MCF 10A (cell line): ENCODE results near the gene RRBP1. TPM values are rescaled to one million over a fixed set of nuclear protein-coding genes. Genes with fewer than 3 reads are reported as not detected.
A peak's percentile ranks its signal among the peaks of the same experiment; 100 is the strongest.

ENCODE experiments used
- BruUV-seq: library from RNA; stranded (reverse); fragments of 400-500 nt; replicated peaks from 2 replicates; lab custom pipeline; 2021; lab: Mats Ljungman, UMichigan
- CTCF ChIA-PET: fragments of 300-600 bp; sonication (Branson Sonifier 250); formaldehyde crosslinking; extraction: SDS; loops from one replicate; lab custom pipeline; 2021; ENCODE audit warnings: antibody characterized with exemption, inconsistent platforms; lab: Yijun Ruan, JAX
- POLR2A ChIA-PET: fragments of 300-600, 350-650 bp; sonication (Branson Sonifier 250); formaldehyde crosslinking; extraction: SDS; loops from one replicate; lab custom pipeline; 2020; ENCODE audit warnings: antibody characterized with exemption, inconsistent platforms; lab: Yijun Ruan, JAX
- DNase-seq: peaks from one replicate; pipeline ENCODE4 v3.0.0-alpha.2; 2018; ENCODE audit not compliant: unreplicated experiment
- H3K27ac Mint-ChIP-seq: one replicate; pipeline ENCODE4 v1.8.0; 2022; ENCODE audit warnings: mild to moderate bottlenecking, low read depth, mixed read lengths; ENCODE audit not compliant: unreplicated experiment
- H3K27me3 Mint-ChIP-seq: one replicate; pipeline ENCODE4 v1.8.0; 2022; ENCODE audit warnings: mixed read lengths; ENCODE audit not compliant: insufficient read depth, unreplicated experiment
- H3K36me3 Mint-ChIP-seq: one replicate; pipeline ENCODE4 v1.8.0; 2022; ENCODE audit warnings: mild to moderate bottlenecking, moderate library complexity, mixed read lengths; ENCODE audit not compliant: insufficient read depth, unreplicated experiment
- H3K4me1 Mint-ChIP-seq: one replicate; pipeline ENCODE4 v1.8.0; 2022; ENCODE audit warnings: mixed read lengths; ENCODE audit not compliant: insufficient read depth, unreplicated experiment
- H3K4me3 Mint-ChIP-seq: one replicate; pipeline ENCODE4 v1.8.0; 2022; ENCODE audit warnings: mild to moderate bottlenecking, moderate library complexity, mixed read lengths; ENCODE audit not compliant: unreplicated experiment
- H3K9me3 Mint-ChIP-seq: one replicate; pipeline ENCODE4 v1.8.0; 2022; ENCODE audit warnings: mixed read lengths; ENCODE audit not compliant: unreplicated experiment
- intact Hi-C: fragments of 100-400 bp; cut with micrococcal nuclease; formaldehyde crosslinking; loops from 2 replicates; pipeline ENCODE4 v1.14.1; 2022
- total RNA-seq: library from RNA; stranded (reverse); gene quantifications from 2 replicates; pipeline ENCODE4 v1.2.3, GENCODE V29; 2022
- TF ChIP-seq, protein P1 (sequence below): fragments of 200-600 bp; IDR thresholded peaks from one replicate; pipeline ENCODE4 v1.8.0; 2022; ENCODE audit warnings: antibody characterized with exemption, mild to moderate bottlenecking; ENCODE audit not compliant: unreplicated experiment

The RRBP1 gene
- total RNA-seq, 1 experiment from 2014 or later: 203 TPM

GRCh38 chr20:17617868-17618672 is 64.0 kb downstream of the RRBP1 start:
- Mint-ChIP-seq H3K4me3 (no peak overlapping the region), H3K36me3 (peaks cover 39% of the 10 kb centered on the region), H3K9me3 (no peaks in the 10 kb centered on the region), H3K4me1 (no peaks in the 10 kb centered on the region), H3K27me3 (no peaks in the 10 kb centered on the region), H3K27ac (no peak overlapping the region)
- ChIA-PET CTCF (interaction anchor here (0.6 to 9.1 kb wide), 30 partner anchors 9 to 1001 kb away, joined by 3 to 78 read pairs (median 4); partner anchors contain the start of genes DSTN and SEC23B), POLR2A (no interaction called here)
- intact Hi-C loops: loop anchor here (1.0 kb wide), 1 partner anchor 81 kb away; no protein-coding TSS in a partner anchor
- BruUV-seq: no TSS peak
- DNase-seq: no peak
- TF ChIP-seq, protein P1, sequence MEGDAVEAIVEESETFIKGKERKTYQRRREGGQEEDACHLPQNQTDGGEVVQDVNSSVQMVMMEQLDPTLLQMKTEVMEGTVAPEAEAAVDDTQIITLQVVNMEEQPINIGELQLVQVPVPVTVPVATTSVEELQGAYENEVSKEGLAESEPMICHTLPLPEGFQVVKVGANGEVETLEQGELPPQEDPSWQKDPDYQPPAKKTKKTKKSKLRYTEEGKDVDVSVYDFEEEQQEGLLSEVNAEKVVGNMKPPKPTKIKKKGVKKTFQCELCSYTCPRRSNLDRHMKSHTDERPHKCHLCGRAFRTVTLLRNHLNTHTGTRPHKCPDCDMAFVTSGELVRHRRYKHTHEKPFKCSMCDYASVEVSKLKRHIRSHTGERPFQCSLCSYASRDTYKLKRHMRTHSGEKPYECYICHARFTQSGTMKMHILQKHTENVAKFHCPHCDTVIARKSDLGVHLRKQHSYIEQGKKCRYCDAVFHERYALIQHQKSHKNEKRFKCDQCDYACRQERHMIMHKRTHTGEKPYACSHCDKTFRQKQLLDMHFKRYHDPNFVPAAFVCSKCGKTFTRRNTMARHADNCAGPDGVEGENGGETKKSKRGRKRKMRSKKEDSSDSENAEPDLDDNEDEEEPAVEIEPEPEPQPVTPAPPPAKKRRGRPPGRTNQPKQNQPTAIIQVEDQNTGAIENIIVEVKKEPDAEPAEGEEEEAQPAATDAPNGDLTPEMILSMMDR: no peak

DNA sequence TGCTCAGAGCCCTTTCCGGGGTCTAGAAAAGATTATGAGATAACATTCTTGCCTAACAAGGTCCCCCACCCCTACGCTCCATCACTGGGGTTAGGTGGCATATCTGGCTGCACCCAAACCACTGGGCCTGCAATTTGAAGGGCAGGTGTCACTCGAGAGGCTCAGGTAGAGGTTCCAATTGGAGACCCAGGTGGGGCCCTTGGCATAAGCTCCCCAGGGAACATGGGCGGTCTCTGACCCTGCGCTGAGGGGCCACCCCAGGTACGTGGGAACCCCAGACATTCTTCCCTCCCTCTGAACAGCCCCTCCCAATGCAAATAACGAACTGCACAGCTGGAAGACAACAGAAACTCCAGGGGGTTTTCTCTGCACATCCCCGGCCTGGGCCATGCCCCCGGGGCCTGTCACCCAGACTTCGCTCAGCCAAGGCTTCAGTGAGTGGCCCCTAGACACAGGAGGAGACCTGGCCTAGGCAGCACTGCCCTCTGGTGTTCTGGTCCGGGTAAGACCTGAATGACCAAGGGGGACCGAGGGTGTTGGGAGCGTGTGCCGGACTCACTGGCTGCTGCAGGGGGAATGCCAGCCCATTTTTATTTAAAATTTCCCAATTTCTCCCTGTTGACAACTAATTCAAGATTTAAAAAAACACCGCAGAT is 64.7 kb downstream of the RRBP1 start:
- DNase-seq: peak; percentile 51
- Mint-ChIP-seq H3K9me3 (no peaks in the 10 kb centered on the region), H3K4me3 (no peak overlapping the region), H3K27ac (no peak overlapping the region), H3K36me3 (peaks cover 44% of the 10 kb centered on the region), H3K27me3 (no peaks in the 10 kb centered on the region), H3K4me1 (peaks cover 4% of the 10 kb centered on the region)
- TF ChIP-seq, protein P1: peak; percentile 66
- intact Hi-C loops: loop anchor here (1.0 kb wide), 1 partner anchor 80 kb away; no protein-coding TSS in a partner anchor
- ChIA-PET POLR2A (interaction anchor here (0.6 kb wide), 1 partner anchor 46 kb away, joined by 5 read pairs; no protein-coding TSS in a partner anchor), CTCF (interaction anchor here (0.5 to 9.1 kb wide), 29 partner anchors 10 to 814 kb away, joined by 3 to 78 read pairs (median 5); partner anchors contain the start of gene DSTN)
- no TSS peak for BruUV-seq

- Mint-ChIP-seq H3K4me3 (no peak overlapping the region), H3K4me1 (peaks cover 7% of the 10 kb centered on the region), H3K27ac (no peak overlapping the region), H3K27me3 (no peaks in the 10 kb centered on the region), H3K36me3 (peaks cover 48% of the 10 kb centered on the region), H3K9me3 (no peaks in the 10 kb centered on the region)
- intact Hi-C loops: loop anchor here (1.0 kb wide), 1 partner anchor 79 kb away; no protein-coding TSS in a partner anchor
- no TSS peak for BruUV-seq
- no peak for DNase-seq
- TF ChIP-seq, protein P1: no peak
- ChIA-PET POLR2A (interaction anchor here (0.6 to 1.1 kb wide), 4 partner anchors 9 to 379 kb away, joined by 3 to 5 read pairs (median 4); no protein-coding TSS in a partner anchor), CTCF (interaction anchor here (0.5 to 9.1 kb wide), 20 partner anchors 10 to 490 kb away, joined by 3 to 78 read pairs (median 4); partner anchors contain the start of gene DSTN)
Measured at GRCh38 chr20:17616480-17617211, 65.4 kb downstream of the RRBP1 start.
